ENCODE data around the gene C15orf40.
A peak's percentile ranks its signal among the peaks of the same experiment; 100 is the strongest.

C15orf40 gene

DNA sequence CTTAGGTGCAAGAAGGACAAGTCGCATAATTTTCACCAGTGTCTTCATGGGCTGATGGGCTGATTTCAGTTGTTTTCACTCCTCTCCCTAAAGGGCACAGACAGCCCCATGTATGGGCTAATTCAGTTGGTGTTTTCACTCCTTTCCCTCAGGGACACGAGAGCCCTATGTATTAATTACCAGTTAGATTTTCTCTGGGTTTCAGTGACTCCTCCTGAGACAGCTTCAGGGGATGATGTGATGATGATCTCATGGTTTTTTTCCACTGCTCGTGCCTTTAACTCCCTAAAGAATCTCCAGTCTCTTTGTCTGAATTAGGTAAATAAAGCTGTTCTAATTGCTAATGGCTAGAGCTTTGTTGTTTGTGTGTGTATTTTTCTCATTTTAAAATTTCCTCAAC lies 15.5 kb downstream of the C15orf40 start:
- no peak overlapping the region for H3K4me3 ChIP-seq

DNA sequence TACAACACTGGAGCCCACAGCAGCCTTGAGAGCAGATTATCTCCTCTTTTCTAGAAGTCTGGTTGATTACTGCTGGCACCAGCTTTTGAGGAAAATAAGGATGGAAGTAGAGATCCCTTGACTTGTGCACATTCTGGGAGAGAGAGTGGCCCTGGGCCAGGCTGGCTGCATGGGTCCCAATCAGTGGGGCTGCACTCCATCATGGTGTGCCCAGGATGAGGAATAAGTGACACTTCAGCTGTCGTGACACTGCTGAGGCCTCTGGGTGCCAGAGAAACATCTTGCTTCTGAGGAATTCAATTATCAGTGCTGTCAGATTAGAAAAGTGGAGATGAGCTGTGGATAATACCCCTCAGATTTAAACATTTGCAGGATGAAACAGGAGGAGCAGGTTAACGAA lies 16.4 kb downstream of the C15orf40 start:
- Histone ChIP-seq H3K27ac (no peak overlapping the region), H3K4me3 (no peak overlapping the region)

More for the DNA sequence above, 15.5 kb downstream of the C15orf40 start:
- H3K27ac ChIP-seq, result no peak overlapping the region

DNA sequence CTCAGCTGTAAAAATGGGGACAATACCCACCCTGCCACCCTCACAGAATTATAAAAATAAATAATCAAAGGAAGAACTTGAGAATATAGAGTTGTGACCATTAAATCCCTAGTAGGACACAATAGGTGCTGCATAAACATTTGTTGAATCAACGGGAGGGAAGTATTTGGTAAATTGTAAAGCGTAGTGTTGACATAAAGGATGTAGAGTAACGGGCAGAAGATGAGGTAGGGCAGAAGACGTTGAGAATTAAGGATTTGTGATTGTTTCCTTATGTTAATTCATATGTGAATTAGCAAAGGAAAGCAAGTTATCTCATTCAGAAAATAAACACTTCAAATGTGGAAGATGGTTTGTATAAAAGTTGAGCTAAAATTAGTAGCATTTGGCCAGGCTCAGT lies 18.3 kb downstream of the C15orf40 start:
- H3K4me3 ChIP-seq, result no peak overlapping the region
- H3K27ac ChIP-seq, result no peak overlapping the region

DNA sequence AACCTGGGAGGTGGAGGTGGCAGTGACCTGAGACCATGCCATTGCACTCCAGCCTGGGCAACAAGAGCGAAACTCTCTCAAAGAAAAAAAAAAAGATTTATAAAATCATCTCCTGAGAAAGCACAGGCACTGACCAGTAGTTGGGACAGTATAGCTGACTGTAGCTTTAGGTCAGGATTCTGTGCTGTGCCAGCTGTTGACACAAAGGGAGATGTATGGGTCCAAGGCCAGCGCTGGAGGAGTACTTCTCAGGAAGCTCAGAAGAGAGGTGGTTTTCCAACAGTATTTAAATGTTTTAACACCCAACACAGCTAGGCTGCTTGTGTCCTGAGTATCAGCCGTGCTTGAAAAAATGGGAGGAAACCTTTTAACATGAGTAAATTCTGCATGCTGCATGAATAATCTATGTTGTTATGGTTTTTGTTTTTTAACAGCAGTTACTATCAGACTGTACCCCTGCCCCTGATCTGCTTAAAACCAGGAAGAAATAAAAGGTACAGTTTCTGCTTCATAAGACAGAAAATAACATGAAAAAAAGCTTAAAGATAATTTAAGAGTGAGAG lies 18.9 kb downstream of the C15orf40 start:
- Histone ChIP-seq H3K4me3 (no peak overlapping the region), H3K27ac (no peak overlapping the region)

DNA sequence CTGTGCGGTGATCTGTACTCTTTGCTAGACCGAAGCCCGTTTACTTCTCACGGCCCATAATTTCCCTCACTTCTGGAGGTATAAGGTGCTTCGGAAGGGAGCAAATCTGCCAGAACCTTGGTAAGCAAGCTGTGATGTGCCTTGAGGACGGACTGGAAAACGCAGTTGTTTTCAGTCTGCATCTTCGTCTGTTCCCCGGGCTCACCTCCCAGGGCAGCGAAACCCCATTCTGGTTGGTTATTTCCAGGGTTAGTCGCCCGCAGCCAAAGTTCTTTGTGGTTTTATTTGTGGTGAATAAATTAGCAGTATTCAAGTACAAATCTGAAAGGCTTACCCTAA lies 25.0 kb downstream of the C15orf40 start:
- peak overlapping the region in 20 of 21 experiments; percentile 55 to 87 (median 81) for H3K27ac ChIP-seq
- H3K4me3 ChIP-seq, result peak overlapping the region; percentile 52 to 90 (median 71)

DNA sequence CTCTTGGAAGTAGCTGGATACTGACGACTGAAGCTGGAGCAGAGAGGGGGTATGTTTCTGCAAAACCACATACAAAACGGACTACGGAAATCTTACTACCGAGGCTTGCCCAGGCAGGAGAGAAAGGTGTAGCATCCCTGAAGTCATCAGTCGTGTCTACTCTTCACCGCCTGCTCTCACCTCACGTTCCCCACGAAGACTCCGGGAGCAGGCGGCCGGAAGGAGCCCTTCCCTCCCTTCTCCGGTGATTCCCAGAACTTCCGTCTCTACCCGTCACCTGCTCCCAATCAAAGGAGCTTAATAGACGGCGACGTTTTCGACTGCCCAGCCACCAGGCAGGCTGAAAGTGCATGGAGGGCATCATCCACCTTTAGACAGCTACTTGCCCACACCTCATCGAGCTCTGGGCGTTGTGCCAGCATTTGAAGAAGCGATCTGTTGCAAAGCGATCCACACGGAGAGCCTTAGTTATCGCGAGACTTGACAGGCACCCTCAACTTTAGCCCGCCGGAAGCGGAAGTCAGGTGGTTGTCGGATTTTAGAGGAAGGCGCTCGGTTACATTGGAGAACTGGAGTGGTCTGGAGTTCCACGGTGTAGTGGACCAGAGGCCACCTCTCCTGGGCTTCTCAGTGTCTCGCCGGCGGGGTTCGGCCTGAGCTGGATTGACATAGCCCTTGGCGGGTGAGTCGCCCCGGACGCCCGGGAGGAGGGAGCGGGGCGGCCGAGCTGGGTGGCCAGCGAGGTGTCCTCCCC lies 25.6 kb downstream of the C15orf40 start, which contains the start of gene RAMAC:
RAMAC (plus strand) TSS at position 523 of the 754 bp plus-strand sequence. CDS start 2,809 bp downstream, outside the sequence.
- H3K4me3 ChIP-seq, result peak within 1 kb of the TSS; percentile 52 to 90 (median 71)
- H3K27ac ChIP-seq, result peak within 1 kb of the TSS in 20 of 21 experiments; percentile 55 to 87 (median 81)

DNA sequence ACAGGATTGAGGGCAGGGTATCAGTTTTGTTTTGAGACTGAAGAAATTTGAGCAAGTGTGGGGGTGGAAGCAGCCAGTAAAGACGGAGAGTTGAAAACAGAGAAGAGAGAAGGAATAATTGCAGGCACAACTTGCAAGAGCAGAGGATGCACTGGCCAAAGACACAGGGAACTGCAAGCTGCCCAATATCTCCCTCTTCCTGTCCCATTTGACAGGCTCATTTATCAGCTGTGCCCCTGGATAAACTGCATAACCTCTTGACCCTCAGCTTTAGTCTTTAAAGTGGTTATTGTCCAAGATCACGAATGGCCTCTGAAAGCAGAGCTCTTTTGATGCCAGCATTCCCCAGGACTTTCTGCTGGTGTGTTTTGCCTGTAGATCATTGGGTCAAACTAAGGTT lies 30.5 kb downstream of the C15orf40 start:
- H3K4me3 ChIP-seq, result no peak overlapping the region
- no peak overlapping the region for H3K27ac ChIP-seq

DNA sequence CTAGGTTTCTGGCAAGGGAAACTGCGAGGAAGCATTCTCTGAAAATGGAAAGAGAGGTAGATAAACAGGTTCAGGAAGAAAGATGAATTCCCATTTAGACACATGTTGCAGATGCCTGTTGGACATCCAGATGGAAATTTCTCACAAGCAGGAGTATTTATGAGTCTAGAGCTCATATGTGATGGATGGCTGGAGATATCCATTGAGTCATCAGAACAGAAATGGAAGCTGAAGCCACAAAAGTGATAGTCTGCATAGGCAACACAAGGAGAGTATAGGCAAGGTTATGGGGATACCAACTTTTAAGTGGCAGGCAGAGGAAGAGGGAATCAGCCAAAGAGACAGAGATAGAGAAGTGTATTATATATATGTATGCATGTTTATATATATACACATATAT lies 31.7 kb downstream of the C15orf40 start:
- no peak overlapping the region for H3K27ac ChIP-seq

DNA sequence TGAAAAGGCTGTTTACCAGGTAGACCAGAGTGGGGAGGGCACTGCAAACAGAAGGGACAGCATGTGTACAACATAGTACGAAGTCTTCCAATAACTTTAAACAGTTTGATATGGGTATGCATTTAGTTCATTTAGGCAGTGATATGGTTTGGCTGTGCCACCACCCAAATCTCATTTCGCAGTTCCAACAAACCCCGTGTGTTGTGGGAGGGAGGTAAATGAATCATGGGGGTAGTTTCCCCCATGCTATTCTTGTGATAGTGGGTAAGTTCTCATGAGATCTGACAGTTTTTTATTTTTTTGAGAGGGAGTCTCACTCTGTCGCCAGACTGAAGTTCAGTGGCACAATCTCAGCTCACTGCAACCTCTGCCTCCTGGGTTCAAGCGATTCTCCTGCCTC lies 33.0 kb downstream of the C15orf40 start:
- Histone ChIP-seq H3K4me3 (no peak overlapping the region), H3K27ac (no peak overlapping the region)

More for the DNA sequence above, 31.7 kb downstream of the C15orf40 start:
- no peak overlapping the region for H3K4me3 ChIP-seq

DNA sequence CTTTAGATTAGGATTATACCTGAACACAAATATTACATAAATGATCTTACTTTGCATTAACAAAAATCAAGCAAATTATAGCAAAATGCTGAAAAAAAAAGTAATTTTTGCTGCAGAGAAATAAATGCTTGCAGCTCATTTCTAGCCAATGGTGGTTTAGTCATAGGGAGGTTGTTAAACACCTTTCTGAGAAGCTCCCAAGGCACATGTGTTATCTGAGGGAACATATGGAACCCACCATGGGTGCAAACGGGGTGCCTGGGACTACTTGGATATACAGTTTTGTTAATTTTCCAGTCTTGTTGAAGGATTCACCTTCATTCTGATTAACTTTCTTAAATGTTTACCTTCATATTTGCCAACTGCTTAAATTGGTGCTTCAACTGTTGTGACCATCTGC lies 34.4 kb downstream of the C15orf40 start:
- no peak overlapping the region for H3K27ac ChIP-seq

DNA sequence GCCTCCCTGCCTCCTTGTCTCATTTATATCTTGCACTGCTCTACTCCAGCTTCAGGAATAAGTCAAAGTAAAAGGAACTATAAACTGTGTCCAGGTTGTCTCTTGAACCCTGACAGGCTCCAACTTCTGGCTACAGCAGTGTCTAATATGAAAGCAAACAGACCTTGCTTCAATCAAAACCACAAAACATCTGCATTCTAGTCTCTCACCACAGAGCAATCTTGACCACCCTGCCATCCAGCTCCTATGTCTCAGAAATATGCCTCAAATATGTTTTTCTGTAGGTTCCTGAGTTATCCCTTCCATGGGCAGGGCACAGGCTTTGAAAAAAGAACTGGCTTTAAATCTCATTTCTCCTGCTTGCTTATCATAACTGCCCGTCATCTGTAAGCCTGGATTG lies 38.4 kb downstream of the C15orf40 start:
- Histone ChIP-seq H3K4me3 (no peak overlapping the region), H3K27ac (no peak overlapping the region)

More for the DNA sequence above, 34.4 kb downstream of the C15orf40 start:
- no peak overlapping the region for H3K4me3 ChIP-seq

DNA sequence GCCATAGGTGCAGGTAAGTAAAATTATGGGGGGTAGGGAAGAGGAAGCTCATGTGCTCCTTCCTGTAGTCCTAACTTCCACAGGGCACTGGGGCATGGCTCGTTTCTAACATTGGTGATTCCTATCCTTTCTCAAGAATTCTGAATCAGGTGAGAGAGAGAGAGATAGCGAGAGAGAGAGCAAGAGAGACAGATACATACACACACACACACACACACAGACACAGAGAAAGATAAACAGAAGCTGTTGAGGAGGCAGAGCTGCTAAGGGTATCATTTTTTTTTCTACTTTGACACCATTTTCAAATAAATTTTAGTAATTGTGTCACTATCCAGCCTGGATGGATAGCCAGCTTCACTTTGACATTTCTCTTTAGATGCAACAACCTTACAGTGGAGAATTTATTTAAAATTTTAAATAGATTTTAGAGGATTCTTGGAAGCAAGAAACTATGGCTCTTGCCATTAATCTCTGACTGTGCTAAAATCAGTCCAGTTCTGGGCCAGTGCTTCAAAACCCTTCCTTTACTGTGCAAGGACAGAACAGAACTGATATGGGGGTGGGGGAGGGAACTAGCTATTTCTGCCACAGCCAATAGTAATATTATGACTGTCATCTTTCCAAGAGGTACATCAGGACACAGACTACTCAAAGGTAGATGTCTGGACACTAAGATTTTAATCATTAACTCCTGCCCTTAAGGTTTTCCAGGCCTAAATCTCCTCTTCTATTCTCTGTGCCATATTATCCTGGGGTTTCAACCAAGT lies 40.0 kb downstream of the C15orf40 start:
- Histone ChIP-seq H3K4me3 (no peak overlapping the region), H3K27ac (no peak overlapping the region)

DNA sequence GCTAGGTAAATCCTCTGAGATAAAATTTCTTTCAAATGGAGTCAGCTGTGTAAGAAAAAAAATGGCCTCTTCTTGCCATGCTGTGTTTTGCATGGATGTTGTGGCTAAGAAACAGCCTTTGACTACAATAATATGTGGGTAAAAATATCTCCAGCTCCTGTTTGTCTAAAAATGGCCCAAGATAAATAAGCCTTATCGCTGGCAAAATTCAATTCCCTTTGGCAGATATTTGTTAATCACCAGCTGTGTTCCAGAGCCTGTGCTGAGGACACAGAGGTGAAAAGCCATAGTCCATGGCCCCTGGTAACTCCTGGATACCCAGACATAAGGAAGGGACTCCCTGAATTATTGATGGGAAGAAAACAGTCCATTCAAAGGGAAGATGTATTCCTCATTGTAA lies 40.7 kb downstream of the C15orf40 start:
- H3K4me3 ChIP-seq, result no peak overlapping the region
- no peak overlapping the region for H3K27ac ChIP-seq

DNA sequence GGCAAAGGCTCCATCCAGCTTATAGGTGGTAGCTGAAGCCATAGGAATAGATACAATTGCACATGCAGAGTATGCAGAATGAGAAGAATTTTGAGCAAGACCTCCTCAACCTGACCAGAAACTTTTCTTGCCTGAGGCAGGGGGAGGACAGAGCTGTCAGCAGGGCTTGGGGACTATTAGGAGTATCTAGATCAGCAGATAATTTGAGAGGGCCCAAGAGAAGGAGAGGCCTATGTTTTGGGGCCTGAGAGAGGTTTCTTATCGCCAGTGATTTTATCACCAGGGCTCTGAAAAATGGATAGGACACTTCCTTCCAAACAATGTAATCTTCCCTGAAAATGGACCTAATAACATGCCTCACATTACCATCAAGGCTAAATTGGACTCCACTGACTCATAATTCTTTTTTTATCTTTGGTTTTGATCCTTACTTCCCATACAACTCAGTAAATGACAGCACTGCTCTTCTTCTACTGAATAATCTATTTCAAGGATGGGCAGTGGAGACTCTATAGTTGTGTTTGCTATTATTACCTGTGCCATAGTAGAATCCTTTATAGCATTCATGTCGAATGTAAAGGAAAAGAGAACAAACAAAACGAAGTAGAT lies 41.3 kb downstream of the C15orf40 start:
- Histone ChIP-seq H3K4me3 (no peak overlapping the region), H3K27ac (no peak overlapping the region)

DNA sequence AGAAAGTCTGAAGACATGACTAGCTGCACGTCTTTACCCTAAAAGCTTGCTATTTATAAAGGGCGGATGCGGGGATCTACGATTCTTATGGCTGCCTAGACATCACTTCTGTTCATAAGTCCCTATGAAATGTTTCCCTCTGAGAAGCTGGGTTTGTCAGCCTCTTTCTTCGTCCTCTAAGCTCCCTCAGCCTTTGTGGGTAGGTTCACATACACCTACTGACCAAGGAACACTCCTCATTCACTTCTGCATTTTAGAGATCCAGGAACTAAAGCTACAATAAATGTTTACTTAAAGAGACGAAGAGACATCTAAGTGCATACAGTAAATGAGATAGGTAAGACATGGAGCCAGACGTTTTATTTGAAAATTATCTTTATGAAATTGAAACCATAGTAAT lies 42.1 kb downstream of the C15orf40 start:
- no peak overlapping the region for H3K4me3 ChIP-seq
- H3K27ac ChIP-seq, result no peak overlapping the region

DNA sequence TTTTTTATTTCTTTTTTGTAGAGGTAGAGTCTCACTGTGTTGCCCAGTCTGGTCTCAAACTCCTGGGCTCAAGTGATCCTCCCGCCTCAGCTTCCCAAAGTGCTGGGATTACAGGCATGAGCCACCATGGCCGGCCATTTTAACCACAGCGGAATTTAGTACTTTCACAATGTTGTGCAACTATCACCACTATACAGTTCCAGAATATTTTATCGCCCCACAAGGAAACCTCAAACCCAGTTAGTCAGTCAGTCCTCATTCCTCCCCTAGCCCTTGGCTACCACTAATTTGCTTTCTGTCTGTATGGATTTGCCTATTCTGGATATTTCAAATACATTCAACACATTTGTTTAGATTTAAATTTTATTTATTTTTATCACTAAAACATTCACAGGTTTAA lies 43.4 kb downstream of the C15orf40 start:
- no peak overlapping the region for H3K27ac ChIP-seq
- H3K4me3 ChIP-seq, result no peak overlapping the region

DNA sequence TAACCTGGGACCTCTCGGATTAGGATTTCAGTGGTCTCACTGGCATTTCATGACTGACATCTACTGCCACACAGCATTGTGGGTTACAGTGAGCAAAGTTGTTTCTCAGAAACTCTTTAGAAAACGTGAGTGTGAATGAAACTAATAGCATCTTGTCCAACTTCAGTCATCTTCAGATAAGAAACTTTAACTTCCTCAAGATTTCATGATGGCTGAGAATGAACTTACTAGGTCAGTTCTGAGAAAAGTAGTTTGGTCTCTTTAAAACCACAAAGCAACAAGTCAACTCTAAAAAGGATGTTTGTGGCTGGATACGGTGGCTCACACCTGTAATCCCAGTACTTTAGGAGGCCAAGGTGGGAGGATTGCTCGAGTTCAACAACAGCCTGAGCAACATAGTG lies 44.8 kb downstream of the C15orf40 start:
- Histone ChIP-seq H3K27ac (no peak overlapping the region), H3K4me3 (no peak overlapping the region)

DNA sequence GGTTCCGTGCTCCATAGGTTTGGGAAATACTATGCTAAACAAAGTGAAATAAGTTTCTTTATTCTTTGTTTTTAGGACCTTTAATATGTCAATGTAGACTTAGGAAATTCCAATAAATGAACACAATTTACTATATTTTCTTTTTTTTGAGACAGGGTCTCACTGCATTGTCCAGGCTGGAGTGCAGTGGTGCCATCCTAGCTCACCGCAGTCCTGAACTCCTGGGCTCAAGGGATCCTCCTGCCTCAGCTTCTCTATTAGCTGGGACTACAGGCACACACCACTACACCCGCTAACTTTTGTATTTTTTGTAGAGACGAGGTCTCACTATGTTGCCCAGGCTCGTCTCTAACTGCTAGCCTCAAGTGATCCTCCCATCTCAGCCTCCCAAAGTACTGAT lies 46.5 kb downstream of the C15orf40 start:
- H3K4me3 ChIP-seq, result no peak overlapping the region
- no peak overlapping the region for H3K27ac ChIP-seq

DNA sequence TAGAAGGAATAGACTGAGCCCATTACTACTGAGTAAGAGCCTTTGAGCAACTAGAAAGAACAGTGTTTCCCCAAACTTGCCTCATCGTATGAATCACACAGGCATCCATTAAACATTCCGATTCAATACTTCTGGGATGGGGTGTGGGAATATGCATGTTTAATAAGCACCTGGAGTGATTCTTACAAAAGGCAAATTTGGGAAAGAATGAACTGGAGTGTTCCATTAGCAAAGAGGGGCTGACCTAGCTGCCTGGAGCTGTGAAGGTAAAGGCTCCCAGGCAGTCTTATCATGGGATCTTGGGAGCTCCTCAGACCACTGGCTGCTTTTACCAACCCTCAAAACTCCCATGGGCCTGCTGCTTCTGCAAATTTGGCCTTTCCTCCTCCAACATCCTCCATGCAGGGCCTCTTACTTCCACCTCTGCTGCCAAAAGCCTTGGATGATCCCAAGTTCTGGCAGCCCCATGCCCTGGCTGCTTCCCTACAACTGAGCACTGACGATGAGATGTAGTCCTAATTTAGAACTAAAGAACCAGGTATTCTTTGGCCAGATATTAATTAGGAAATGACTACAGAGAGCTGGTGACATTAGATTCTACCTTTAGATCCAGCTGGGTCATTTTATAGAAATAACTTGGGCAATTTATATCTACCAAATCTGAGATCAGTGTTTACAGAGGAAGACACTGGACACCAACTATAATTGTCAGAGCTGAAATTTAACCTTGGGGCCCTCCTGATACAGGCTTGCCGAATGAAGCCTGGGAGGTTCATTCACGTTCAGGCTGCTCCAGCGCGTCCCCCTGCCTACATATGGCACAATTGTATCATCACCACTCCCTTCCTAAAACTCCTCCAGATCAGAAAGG lies 47.7 kb downstream of the C15orf40 start:
- Histone ChIP-seq H3K27ac (peak overlapping the region in 1 of 21 experiments; percentile 8), H3K4me3 (no peak overlapping the region)

Data from skin epidermis (tissue), 12 donors.